Measurements from ENCODE around the gene TSNAX.

TSNAX gene

GRCh38 chr1:231601824-231602672 is 73.6 kb downstream of the TSNAX start:
- peak; percentile 47 for DNase-seq (ENCODE audit: low read depth)

GRCh38 chr1:231602673-231602984 is 74.2 kb downstream of the TSNAX start:
- no peak for DNase-seq (ENCODE audit: low read depth)

- peak; percentile 60 for DNase-seq (ENCODE audit: low read depth)
Measured at GRCh38 chr1:231603598-231604275, 75.3 kb downstream of the TSNAX start.

GRCh38 chr1:231604276-231604621 is 75.8 kb downstream of the TSNAX start:
- DNase-seq (ENCODE audit: low read depth), result no peak

GRCh38 chr1:231605149-231606100 is 77.0 kb downstream of the TSNAX start:
- no peak for DNase-seq (ENCODE audit: low read depth)

GRCh38 chr1:231606712-231607111 is 78.2 kb downstream of the TSNAX start:
- DNase-seq (ENCODE audit: low read depth), result peak; percentile 25

- DNase-seq (ENCODE audit: low read depth), result no peak
Measured at GRCh38 chr1:231610388-231610787, 81.9 kb downstream of the TSNAX start.

GRCh38 chr1:231611111-231611510 is 82.6 kb downstream of the TSNAX start:
- no peak for DNase-seq (ENCODE audit: low read depth)

- DNase-seq (ENCODE audit: low read depth), result no peak
Measured at GRCh38 chr1:231611851-231612250, 83.4 kb downstream of the TSNAX start.

- DNase-seq (ENCODE audit: low read depth), result no peak
Measured at GRCh38 chr1:231612393-231613089, 84.1 kb downstream of the TSNAX start.

- DNase-seq (ENCODE audit: low read depth), result no peak
Measured at GRCh38 chr1:231613419-231614349, 85.2 kb downstream of the TSNAX start.

Data from iris pigment epithelial cell (primary cell).